Measurements from ENCODE around the gene KTN1. TPM values are rescaled to one million over a fixed set of nuclear protein-coding genes. Genes with fewer than 3 reads are reported as not detected.

The KTN1 gene
- total RNA-seq, 4 donors from 2014 or later = 138 to 186 (median 176) TPM

DNA sequence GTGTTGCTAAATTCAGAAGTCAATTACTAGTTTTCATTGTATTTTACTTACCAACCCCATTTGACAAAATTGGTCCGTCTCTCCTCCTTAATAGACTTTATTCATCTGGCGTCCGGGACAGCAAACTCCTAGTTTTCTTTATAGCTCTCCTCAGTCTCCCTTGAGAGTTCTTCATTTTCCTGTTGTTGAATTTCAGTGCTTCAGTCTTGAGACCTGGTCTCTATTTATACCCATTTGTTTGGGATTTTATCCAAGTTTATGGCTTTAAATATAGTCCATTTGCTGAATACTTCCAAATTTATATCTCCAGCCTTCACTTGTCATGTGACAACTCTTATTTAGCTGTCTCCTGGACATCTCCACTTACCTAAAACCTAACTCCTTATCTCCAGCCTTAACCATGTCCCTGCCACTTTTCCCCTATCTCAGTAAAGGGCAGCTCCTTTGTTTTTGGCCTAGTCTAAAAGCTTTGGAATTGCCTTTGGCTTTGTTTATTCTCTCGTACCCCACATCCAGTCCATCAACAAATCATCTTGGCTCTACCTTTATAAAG lies 23.5 kb downstream of the KTN1 start:
- TF ChIP-seq, protein P1, sequence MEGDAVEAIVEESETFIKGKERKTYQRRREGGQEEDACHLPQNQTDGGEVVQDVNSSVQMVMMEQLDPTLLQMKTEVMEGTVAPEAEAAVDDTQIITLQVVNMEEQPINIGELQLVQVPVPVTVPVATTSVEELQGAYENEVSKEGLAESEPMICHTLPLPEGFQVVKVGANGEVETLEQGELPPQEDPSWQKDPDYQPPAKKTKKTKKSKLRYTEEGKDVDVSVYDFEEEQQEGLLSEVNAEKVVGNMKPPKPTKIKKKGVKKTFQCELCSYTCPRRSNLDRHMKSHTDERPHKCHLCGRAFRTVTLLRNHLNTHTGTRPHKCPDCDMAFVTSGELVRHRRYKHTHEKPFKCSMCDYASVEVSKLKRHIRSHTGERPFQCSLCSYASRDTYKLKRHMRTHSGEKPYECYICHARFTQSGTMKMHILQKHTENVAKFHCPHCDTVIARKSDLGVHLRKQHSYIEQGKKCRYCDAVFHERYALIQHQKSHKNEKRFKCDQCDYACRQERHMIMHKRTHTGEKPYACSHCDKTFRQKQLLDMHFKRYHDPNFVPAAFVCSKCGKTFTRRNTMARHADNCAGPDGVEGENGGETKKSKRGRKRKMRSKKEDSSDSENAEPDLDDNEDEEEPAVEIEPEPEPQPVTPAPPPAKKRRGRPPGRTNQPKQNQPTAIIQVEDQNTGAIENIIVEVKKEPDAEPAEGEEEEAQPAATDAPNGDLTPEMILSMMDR (IDR thresholded peaks at IDR 0.05; ENCODE audit: low read depth) = no peak

DNA sequence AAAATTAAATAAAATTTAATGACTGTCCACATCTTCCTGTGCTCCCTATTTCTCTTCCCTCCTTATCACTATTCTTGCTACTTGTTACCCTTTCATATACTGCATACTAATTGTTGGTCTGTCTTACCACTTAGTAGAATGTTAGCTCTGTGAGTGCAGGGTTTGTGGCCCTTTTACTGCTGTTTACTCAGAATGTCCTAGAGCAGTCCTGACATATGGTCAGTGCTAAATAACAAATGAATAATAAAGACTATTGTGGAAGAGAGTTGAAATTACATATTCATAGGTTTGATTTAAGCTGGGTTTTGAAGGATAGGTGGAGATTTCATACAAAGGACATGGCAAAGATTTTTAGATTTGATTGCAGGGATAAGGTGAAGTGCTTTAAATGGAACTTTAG lies 24.5 kb downstream of the KTN1 start:
- TF ChIP-seq, protein P1 (IDR thresholded peaks at IDR 0.05; ENCODE audit: low read depth) = no peak

DNA sequence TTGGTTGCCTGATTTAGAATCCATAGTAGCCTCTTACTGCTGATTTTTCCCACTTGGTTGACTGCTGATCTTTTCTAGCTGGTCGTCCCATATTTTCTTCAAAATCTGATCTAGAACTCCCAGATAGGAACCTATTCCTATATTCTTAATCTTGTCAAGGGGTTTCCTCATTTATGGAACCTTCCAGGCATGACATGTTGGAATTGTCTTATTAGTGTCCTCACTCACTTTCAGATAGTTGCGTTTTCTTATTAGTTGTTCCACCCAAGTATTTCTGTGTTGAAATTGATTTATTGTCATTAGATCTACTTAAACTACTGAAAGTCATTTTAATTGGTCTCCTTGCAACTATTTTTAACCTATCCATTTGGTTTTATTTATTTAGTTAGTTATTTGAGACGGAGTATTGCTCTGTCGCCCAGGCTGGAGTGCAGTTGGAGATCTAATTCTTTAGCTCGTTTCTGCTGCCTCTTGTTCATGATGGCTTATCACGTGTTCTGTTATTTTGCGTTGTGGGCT lies 25.0 kb downstream of the KTN1 start:
- TF ChIP-seq, protein P1 (IDR thresholded peaks at IDR 0.05; ENCODE audit: low read depth) = no peak

DNA sequence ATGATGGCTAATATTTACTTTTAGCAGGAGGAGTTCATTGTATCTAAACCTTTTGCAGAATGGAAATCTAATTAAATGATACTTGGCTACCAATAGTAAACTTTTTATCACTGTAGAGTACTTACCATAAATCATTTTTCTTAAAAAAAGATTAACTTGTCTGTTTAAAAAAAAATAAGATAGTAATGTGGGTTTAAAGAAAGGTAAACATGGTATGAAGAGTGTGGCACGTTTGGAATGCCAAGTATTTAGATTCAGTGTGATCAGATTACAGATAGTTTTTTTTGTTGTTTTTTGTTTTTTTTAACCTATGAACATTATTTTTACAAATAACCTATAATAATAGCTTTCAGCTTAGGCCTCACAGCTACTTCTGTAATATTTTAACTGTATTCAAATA lies 25.8 kb downstream of the KTN1 start:
- TF ChIP-seq, protein P1 (IDR thresholded peaks at IDR 0.05; ENCODE audit: low read depth) = no peak

DNA sequence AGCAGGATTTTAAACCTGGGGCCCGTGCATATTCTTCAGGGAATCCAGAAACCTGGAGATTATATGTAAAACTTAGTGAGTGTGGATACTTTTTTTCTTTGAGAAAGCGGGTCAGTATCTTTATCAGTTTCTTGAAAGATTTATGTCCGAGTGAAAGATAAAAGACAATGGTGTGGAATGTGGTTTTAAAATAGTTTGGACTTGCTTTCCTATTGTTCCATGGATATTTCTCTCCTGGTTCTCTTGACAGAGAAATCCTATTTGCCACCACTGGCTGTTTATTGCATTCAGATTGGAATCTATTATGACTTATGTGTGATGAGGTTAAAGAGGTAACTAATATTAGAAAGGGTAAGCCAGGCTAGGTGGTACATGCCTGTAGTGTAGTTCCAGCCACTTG lies 27.4 kb downstream of the KTN1 start:
- TF ChIP-seq, protein P1 (IDR thresholded peaks at IDR 0.05; ENCODE audit: low read depth) = no peak

DNA sequence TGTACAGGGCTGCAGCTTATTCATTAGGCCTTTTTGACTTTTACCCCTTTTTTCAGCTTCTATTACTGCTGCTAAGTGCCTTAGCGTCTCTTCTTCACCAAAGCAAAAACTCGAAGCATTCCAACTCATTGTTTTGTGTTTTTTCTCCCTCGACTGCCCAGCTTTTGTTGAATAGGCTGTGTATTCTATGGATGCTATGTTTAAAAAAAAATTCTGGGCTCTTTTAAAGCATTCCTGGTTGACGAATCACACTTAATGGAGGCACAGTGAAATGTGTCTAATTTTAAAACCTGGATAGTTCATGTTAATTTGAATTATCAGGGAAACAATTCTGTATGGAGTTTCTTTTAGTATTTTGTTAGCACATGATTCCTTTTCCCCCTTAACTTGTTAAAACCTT lies 29.7 kb downstream of the KTN1 start:
- TF ChIP-seq, protein P1 (IDR thresholded peaks at IDR 0.05; ENCODE audit: low read depth) = no peak

DNA sequence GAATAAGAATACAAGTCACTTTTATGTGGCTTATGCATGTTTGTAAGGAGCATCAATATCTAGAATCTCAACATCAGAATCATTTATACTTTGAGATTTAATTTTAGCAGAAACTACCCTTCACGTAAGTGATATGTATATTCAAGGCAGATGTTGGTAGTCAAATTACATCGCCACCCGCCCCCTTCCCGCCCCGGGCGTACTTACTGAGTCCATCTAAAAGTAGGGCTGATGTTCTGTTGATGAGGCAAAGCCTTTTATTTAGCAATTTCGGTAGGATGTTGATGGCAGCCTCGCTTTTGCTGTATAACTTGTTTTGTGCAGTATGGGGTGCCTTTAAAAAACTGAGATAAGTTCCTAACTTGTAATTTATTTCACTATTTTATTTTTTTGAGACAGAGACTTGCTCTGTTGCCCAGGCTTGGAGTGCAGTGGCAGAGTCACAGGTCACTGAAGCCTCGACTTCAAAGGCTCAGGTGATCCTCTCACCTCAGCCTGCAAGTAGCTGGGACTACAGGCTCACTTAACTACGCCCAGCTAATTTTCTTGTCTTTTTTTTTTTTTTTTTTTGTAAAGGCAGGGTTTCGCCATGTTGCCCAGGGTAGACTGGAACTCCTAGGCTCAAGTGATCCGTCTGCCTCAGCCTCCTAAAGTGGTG lies 30.8 kb downstream of the KTN1 start:
- TF ChIP-seq, protein P1 (IDR thresholded peaks at IDR 0.05; ENCODE audit: low read depth) = no peak
